Prostate gland (tissue), 2 donors: ENCODE measurements around the gene MREG.

Experiments used
- CTCF ChIP-seq, 4 experiments: fragments of 200-600 bp in 2 of 4; fragments of 450-650 bp in 2 of 4; sonication (generic) in 2 of 4; IDR thresholded peaks; 1 replicate in 3 of 4; 2 replicates in 1 of 4; pipeline ENCODE4 v1.5.1; 2016 to 2019; ENCODE audit warnings: antibody characterized with exemption in 4 of 4, mild to moderate bottlenecking in 2 of 4, moderate library complexity in 2 of 4
- POLR2A ChIP-seq: fragments of 450-650 bp; IDR thresholded peaks from one replicate; pipeline ENCODE4 v1.6.1; 2016; ENCODE audit warnings: antibody characterized with exemption, mild to moderate bottlenecking

GRCh38 chr2:215896921-215897320 lies 116.4 kb downstream of the MREG start:
- TF ChIP-seq CTCF (IDR thresholded peaks at IDR 0.05) = no peak
- no peak for TF ChIP-seq POLR2A
